Right atrium auricular region (tissue), 2 donors: Measurements from ENCODE around the gene TRAPPC2L. TPM values are rescaled to one million over a fixed set of nuclear protein-coding genes. Genes with fewer than 3 reads are reported as not detected.

Source experiments
- DNase-seq: peaks from one replicate; pipeline ENCODE4 v3.0.0-alpha.2; 2019; ENCODE audit warnings: low spot score
- H3K27ac ChIP-seq, 2 donors: fragments of 200-600 bp; sonication (generic); 1 replicate in 1 of 2; 2 replicates in 1 of 2; pipeline ENCODE4 v1.5.1; 2016 to 2019
- H3K27me3 ChIP-seq, 2 donors: fragments of 200-600 bp; sonication (generic); one replicate each; pipeline versions ENCODE4 v1.5.1 to v1.6.0; 2017 to 2019
- H3K36me3 ChIP-seq: fragments of 200-600 bp; sonication (generic); one replicate; pipeline ENCODE4 v1.5.1; 2016
- H3K4me1 ChIP-seq, 2 donors: fragments of 200-600 bp; sonication (generic); one replicate each; pipeline versions ENCODE4 v1.5.1 to v1.6.0; 2017 to 2019
- H3K4me3 ChIP-seq, 2 donors: fragments of 200-600 bp; sonication (generic); 1 replicate in 1 of 2; 2 replicates in 1 of 2; pipeline ENCODE4 v1.5.1; 2017 to 2019; ENCODE audit warnings: mild to moderate bottlenecking in 1 of 2, moderate library complexity in 1 of 2
- H3K9me3 ChIP-seq, 2 donors: fragments of 200-600 bp; sonication (generic); one replicate each; pipeline ENCODE4 v1.5.1; 2019
- CTCF ChIP-seq, 2 donors: fragments of 200-600 bp; sonication (generic); IDR thresholded peaks; one replicate each; pipeline ENCODE4 v1.5.1; 2019; ENCODE audit warnings: antibody characterized with exemption in 2 of 2
- total RNA-seq, 2 donors: library from RNA; depleted of rRNA; stranded (reverse); fragments of >200 nt; gene quantifications; one replicate each; pipeline ENCODE4 v1.1.0, GENCODE V29; 2016

The TRAPPC2L gene
- total RNA-seq, 2 donors from 2014 or later: 30.7 to 33.0 TPM

- Histone ChIP-seq H3K4me1 (peaks cover 0 to 37% of the 10 kb centered on the region in 2 donors), H3K9me3 (no peaks in the 10 kb centered on the region), H3K36me3 (peaks cover 10% of the 10 kb centered on the region), H3K4me3 (peak overlapping the region; percentile 50 to 77), H3K27me3 (no peaks in the 10 kb centered on the region), H3K27ac (peak overlapping the region; percentile 87 to 92)
- TF ChIP-seq CTCF (IDR thresholded peaks at IDR 0.05): no peak
- DNase-seq: no peak
Observed at GRCh38 chr16:88810166-88810911, 46.6 kb upstream of the TRAPPC2L start.

- peak; percentile 75 for DNase-seq
- no peaks in the 10 kb centered on the region for H3K9me3 ChIP-seq
- H3K27ac ChIP-seq: peak overlapping the region; percentile 87 to 92
- H3K4me3 ChIP-seq: peak overlapping the region; percentile 50 to 77
- no peak for TF ChIP-seq CTCF (IDR thresholded peaks at IDR 0.05)
- H3K36me3 ChIP-seq: peaks cover 10% of the 10 kb centered on the region
- H3K27me3 ChIP-seq: no peaks in the 10 kb centered on the region
- peaks cover 0 to 37% of the 10 kb centered on the region in 2 donors for H3K4me1 ChIP-seq
Observed at GRCh38 chr16:88810912-88811768, 45.8 kb upstream of the TRAPPC2L start.

- Histone ChIP-seq H3K27me3 (no peaks in the 10 kb centered on the region), H3K27ac (peak within 1 kb of the TSS; percentile 87 to 92), H3K36me3 (peaks cover 10% of the 10 kb centered on the region), H3K4me3 (peak within 1 kb of the TSS; percentile 50 to 77), H3K9me3 (no peaks in the 10 kb centered on the region), H3K4me1 (peaks cover 0 to 37% of the 10 kb centered on the region in 2 donors)
- peak; percentile 93 for DNase-seq
- peak; percentile 23 to 64 for TF ChIP-seq CTCF (IDR thresholded peaks at IDR 0.05)
Observed at GRCh38 chr16:88811769-88812512, 45.0 kb upstream of the TRAPPC2L start, which contains the start of gene APRT. Gene APRT, minus strand, starts transcription at chr16:88811928. Its CDS starts 29 bp downstream, at chr16:88811899.

GRCh38 chr16:88812513-88813268 is 44.2 kb upstream of the TRAPPC2L start:
- peak; percentile 76 for DNase-seq
- H3K27me3 ChIP-seq: no peaks in the 10 kb centered on the region
- H3K9me3 ChIP-seq: no peaks in the 10 kb centered on the region
- H3K27ac ChIP-seq: peak overlapping the region; percentile 87 to 92
- H3K36me3 ChIP-seq: peaks cover 10% of the 10 kb centered on the region
- TF ChIP-seq CTCF (IDR thresholded peaks at IDR 0.05): no peak
- H3K4me1 ChIP-seq: peaks cover 0 to 37% of the 10 kb centered on the region in 2 donors
- peak overlapping the region; percentile 50 to 77 for H3K4me3 ChIP-seq
